Nephron (organoid): ENCODE data around the gene CLPTM1L.
"Not testable (repeated sequence)": the region's sequence is repeated elsewhere in the genome, so short reads cannot be mapped to it uniquely, and the experiment has no call there.

ENCODE experiments used
- H3K27ac Mint-ChIP-seq, 3 experiments: 2 replicates each; pipeline ENCODE4 v1.8.0; 2020; ENCODE audit warnings: mixed read lengths in 3 of 3, mild to moderate bottlenecking in 2 of 3, moderate library complexity in 1 of 3
- H3K27me3 Mint-ChIP-seq: 2 replicates; pipeline ENCODE4 v1.8.0; 2021; ENCODE audit warnings: low read depth, mild to moderate bottlenecking, moderate library complexity, mixed read lengths
- H3K36me3 Mint-ChIP-seq: 2 replicates; pipeline ENCODE4 v1.8.0; 2020; ENCODE audit warnings: low read depth, mixed read lengths
- H3K4me1 Mint-ChIP-seq: 2 replicates; pipeline ENCODE4 v1.8.0; 2020; ENCODE audit warnings: mixed read lengths
- H3K4me3 Mint-ChIP-seq, 3 experiments: 2 replicates each; pipeline ENCODE4 v1.8.0; 2020; ENCODE audit warnings: mild to moderate bottlenecking in 3 of 3, mixed read lengths in 3 of 3, moderate library complexity in 2 of 3
- H3K9me3 Mint-ChIP-seq: 2 replicates; pipeline ENCODE4 v1.8.0; 2020; ENCODE audit warnings: mixed read lengths
- TF ChIP-seq, protein P1 (sequence below), 3 experiments: fragments of 200-600 bp; sonication (generic); IDR thresholded peaks; one replicate each; pipeline ENCODE4 v1.5.0; 2021; ENCODE audit warnings: antibody characterized with exemption in 3 of 3; ENCODE audit not compliant: unreplicated experiment in 3 of 3

CLPTM1L gene

DNA sequence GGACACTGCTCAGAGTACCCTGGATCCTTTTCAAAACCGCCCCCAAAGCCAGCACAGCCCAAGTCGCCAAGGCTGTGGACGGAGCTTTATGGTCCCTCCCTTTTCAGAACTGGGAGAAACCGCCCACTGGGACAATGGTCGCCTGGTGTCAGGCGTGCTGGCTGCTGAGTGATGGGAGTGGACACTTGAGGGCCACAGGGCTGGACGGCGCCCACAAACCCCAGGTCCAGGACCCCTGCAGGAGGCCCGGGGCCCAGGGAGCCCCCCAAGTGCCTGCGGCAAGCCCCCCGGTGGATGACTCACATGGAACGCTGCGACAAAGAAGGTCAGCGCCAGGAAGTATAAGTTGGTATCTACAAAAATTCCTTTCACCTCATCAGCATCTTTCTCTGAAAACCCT is 10.9 kb downstream of the CLPTM1L start:
- H3K4me1 Mint-ChIP-seq: no peaks in the 10 kb centered on the region
- no peaks in the 10 kb centered on the region for H3K9me3 Mint-ChIP-seq
- no peak overlapping the region for H3K27ac Mint-ChIP-seq
- no peaks in the 10 kb centered on the region for H3K27me3 Mint-ChIP-seq
- TF ChIP-seq, protein P1, sequence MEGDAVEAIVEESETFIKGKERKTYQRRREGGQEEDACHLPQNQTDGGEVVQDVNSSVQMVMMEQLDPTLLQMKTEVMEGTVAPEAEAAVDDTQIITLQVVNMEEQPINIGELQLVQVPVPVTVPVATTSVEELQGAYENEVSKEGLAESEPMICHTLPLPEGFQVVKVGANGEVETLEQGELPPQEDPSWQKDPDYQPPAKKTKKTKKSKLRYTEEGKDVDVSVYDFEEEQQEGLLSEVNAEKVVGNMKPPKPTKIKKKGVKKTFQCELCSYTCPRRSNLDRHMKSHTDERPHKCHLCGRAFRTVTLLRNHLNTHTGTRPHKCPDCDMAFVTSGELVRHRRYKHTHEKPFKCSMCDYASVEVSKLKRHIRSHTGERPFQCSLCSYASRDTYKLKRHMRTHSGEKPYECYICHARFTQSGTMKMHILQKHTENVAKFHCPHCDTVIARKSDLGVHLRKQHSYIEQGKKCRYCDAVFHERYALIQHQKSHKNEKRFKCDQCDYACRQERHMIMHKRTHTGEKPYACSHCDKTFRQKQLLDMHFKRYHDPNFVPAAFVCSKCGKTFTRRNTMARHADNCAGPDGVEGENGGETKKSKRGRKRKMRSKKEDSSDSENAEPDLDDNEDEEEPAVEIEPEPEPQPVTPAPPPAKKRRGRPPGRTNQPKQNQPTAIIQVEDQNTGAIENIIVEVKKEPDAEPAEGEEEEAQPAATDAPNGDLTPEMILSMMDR (IDR thresholded peaks at IDR 0.05; ENCODE audit: unreplicated experiment in 3 of 3): no peak
- no peak overlapping the region for H3K4me3 Mint-ChIP-seq
- peaks cover 63% of the 10 kb centered on the region for H3K36me3 Mint-ChIP-seq

DNA sequence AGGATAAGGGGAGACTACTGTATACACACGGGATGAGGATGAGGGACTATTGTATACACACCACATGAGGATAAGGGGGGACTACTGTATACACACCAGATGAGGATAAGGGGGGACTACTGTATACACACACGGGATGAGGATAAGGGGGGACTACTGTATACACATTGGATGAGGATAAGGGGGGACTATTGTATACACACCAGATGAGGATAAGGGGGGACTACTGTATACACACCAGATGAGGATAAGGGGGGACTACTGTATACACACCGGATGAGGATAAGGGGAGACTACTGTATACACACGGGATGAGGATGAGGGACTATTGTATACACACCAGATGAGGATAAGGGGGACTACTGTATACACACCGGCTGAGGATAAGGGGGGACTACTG is 11.6 kb downstream of the CLPTM1L start:
- not testable (repeated sequence) for H3K9me3 Mint-ChIP-seq, H3K27ac Mint-ChIP-seq, H3K27me3 Mint-ChIP-seq, H3K4me1 Mint-ChIP-seq, H3K4me3 Mint-ChIP-seq
- H3K36me3 Mint-ChIP-seq: peaks cover 66% of the 10 kb centered on the region

DNA sequence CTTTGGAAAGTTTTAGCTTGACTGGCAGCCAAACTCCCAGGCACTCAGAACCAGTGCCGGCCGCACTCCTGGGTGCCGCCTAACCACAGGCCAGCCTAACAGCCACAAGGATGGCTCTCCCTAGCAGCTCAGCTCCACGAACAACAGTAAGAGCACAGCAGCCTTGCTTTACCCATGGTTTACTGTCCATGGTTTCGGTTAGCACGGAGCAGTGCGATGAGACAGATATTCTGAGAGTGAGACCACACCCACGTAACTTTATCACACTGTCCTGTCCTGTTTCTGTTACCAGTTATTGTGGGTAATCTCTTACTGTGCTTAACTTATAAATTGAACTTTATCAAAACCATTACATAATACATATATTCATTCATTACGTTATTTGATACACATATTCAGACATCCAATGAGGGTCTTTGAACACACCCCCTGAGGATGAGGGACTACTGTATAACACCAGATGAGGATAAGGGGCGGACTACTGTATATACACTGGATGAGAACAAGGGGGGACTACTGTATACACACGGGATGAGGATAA is 12.4 kb downstream of the CLPTM1L start:
- Mint-ChIP-seq H3K4me3 (no peak overlapping the region), H3K4me1 (peaks cover 8% of the 10 kb centered on the region), H3K27me3 (no peaks in the 10 kb centered on the region), H3K36me3 (peaks cover 67% of the 10 kb centered on the region), H3K9me3 (peaks cover 7% of the 10 kb centered on the region), H3K27ac (peak overlapping the region in 1 of 3 experiments; percentile 13)
- TF ChIP-seq, protein P1 (IDR thresholded peaks at IDR 0.05; ENCODE audit: unreplicated experiment in 3 of 3): no peak

DNA sequence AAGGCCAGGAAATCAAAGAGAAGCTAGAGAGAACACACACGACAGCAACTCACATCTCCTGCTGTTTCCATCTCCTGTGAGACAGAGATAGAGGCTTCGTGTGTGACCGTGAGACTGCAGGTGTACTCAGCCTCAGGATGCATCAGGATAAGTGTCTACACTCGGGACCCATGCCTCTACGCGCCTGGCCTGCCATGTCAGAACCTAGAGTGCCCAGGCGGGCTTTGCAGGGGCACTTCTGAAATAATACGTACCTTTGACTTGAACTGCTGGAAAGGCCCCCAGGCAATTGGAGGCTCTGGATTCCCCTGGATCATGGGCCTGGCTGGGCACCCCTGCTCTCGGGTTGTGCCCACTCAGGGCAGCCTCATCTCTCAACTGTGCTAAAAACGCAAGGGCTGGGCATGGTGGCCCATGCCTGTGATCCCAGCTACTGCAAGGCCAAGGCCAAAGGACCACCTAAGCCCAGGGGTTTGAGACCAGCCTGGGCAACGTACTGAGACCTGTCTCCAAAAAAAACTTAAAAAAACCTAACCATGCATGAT is 13.0 kb downstream of the CLPTM1L start:
- H3K36me3 Mint-ChIP-seq: peaks cover 69% of the 10 kb centered on the region
- H3K27me3 Mint-ChIP-seq: peaks cover 2% of the 10 kb centered on the region
- peaks cover 14% of the 10 kb centered on the region for H3K4me1 Mint-ChIP-seq
- H3K9me3 Mint-ChIP-seq: peaks cover 13% of the 10 kb centered on the region
- TF ChIP-seq, protein P1 (IDR thresholded peaks at IDR 0.05; ENCODE audit: unreplicated experiment in 3 of 3): no peak
- no peak overlapping the region for H3K4me3 Mint-ChIP-seq
- no peak overlapping the region for H3K27ac Mint-ChIP-seq

DNA sequence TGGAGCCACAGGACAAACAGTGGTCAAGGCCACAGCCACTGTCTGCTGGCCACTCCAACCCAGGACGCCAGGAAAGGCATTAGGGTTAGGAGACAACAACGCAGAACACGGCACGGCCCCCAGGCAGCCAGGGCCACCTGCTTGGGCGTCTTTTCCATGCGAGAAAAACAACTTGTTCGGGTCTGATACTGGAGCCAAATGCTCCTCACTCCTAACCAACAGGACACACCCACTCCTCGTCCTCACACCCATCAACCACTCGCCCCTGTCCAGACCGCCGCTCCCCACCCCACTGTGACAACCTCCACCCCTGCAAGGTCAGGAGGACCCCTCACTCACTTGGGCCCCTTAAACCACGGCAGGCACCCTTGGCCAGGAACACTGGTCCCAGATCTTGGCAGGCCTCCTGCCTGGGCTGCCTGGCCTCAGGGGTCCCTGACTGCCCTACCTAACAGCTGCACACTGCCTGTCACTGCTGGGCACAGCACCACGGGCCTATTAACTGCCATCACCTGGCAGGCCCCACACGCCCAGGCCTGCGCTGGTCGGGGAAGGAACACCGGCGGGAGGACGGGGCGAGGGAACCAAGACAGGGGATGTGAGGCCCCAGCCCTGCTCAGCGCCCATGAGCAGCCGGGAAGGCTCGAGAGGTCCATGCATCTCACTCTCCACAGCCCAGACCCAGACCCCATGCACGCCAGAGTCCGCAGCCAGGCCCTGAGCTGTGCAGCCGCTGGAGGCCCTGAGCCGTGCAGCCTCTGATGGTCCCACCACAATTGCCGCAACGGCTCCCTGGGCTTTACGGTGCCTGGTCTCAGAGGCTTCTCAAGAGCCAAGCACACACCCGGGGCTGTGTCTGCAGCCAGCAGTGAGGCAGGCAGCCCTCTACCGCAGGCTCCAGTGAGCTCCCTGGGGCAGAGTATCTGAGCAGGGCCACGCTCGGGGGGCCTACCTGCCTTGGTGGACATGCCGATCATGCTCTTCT is 13.8 kb downstream of the CLPTM1L start:
- H3K27me3 Mint-ChIP-seq: peaks cover 5% of the 10 kb centered on the region
- H3K4me3 Mint-ChIP-seq: no peak overlapping the region
- peaks cover 18% of the 10 kb centered on the region for H3K9me3 Mint-ChIP-seq
- no peak overlapping the region for H3K27ac Mint-ChIP-seq
- H3K4me1 Mint-ChIP-seq: peaks cover 22% of the 10 kb centered on the region
- TF ChIP-seq, protein P1 (IDR thresholded peaks at IDR 0.05; ENCODE audit: unreplicated experiment in 3 of 3): no peak
- peaks cover 72% of the 10 kb centered on the region for H3K36me3 Mint-ChIP-seq

DNA sequence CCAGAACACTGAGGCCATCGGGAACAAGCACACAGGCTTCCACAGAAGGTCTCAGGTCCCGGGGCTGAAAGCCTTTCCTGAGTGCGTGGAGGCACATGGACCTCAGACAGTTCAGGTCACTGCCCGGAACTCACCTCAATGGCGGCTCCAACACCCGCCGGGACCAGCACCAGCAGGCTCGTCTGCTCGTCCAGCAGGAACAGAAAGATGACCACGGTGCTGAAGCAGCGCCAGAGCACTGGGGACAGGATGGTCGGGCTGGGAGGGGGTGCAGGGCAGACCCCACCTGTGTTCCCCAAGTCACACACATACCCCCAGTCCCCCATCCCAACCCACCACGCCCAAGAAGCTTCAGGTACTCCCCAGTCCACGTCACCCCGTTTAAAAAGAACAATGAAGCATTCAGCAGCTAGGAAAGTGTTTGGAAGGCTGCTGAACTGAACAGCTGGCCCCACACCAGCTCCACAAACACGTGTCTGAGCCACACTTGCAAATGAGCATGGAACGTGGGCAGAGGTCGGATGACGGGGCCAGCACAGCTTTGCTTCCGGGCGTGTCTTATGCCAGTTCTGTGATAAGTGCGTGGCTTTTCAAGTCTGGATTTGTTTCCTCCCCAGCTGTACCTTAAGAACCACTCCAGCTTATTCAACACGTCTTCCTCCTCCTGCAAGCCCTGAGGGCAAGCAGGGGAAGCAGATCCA is 14.6 kb downstream of the CLPTM1L start:
- H3K27ac Mint-ChIP-seq: no peak overlapping the region
- H3K36me3 Mint-ChIP-seq: peaks cover 79% of the 10 kb centered on the region
- peaks cover 24% of the 10 kb centered on the region for H3K4me1 Mint-ChIP-seq
- TF ChIP-seq, protein P1 (IDR thresholded peaks at IDR 0.05; ENCODE audit: unreplicated experiment in 3 of 3): no peak
- H3K27me3 Mint-ChIP-seq: peaks cover 5% of the 10 kb centered on the region
- H3K4me3 Mint-ChIP-seq: no peak overlapping the region
- H3K9me3 Mint-ChIP-seq: peaks cover 19% of the 10 kb centered on the region
